GM19452 (cell line): ENCODE data around the gene MEF2B.
"Not testable (repeated sequence)": the region's sequence is repeated elsewhere in the genome, so short reads cannot be mapped to it uniquely, and the experiment has no call there.

Experiments
- ATAC-seq: cut with Tn5 transposase; IDR thresholded peaks from one replicate; pipeline ENCODE4 v1.9.1; 2021; ENCODE audit not compliant: unreplicated experiment

The MEF2B gene

DNA sequence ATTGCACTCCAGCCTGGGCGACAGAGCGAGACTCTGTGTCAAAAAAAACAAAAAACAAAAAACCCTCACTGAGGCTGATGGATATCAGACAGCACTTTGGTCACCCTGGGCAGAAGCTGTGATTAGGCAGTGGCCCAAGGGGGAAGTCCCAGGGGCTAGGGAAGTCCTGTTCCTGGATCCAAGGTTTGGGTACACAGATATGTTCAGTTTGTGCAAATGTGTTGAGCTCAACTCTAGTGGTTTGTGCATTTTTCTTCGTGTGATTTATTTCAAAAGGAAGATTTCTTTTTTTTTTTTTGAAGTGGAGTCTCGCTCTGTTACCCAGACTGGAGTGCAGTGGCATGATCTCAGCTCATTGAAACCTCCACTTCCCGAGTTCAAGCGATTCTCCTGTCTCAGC, 12.3 kb downstream of the MEF2B start:
- ATAC-seq, result no peak

GRCh38 chr19:19155495-19156219, 14.4 kb downstream of the MEF2B start:
- ATAC-seq, result peak; percentile 69

- ATAC-seq, result no peak
Measured at GRCh38 chr19:19154768-19155494, 15.1 kb downstream of the MEF2B start.

DNA sequence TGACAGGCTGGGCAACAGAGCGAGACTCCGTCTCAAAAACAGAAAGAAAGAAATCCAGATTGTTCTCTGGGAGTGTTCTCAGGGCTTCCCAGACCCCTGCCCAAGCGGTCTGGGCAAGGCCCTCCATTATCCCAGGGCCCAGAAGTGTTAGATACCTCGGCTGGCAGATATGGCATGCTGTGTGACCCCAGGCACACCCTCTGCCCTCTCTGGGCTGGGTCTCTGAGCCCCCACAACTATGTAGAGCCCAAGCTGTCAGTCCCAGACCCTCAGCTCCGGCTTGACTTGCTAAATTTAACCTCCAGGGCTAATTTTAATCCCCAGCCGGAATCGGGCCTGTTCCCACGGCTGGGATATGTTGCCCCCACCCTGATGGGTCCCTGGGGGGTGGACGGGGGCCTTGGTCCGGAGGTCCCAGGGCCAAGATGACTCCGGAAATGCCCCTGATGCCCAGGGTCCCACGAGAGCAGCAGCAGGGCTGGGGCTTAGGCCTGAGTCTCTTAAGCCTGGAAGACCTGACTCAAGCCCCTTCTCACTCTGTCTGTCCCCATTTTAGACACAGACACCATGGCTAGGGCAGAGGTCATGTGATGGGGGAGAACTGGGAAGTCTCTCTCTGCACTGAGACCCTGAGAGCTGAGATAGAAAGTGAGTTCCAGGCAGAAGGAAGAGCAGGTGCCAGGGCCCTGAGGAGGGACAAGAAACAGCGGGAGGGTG, 17.2 kb downstream of the MEF2B start:
- no peak for ATAC-seq

- ATAC-seq, result no peak
Measured at GRCh38 chr19:19151418-19151817, 18.6 kb downstream of the MEF2B start.

GRCh38 chr19:19149435-19149834, 20.6 kb downstream of the MEF2B start:
- no peak for ATAC-seq

GRCh38 chr19:19148504-19148903, 21.6 kb downstream of the MEF2B start:
- not testable (repeated sequence) for ATAC-seq

DNA sequence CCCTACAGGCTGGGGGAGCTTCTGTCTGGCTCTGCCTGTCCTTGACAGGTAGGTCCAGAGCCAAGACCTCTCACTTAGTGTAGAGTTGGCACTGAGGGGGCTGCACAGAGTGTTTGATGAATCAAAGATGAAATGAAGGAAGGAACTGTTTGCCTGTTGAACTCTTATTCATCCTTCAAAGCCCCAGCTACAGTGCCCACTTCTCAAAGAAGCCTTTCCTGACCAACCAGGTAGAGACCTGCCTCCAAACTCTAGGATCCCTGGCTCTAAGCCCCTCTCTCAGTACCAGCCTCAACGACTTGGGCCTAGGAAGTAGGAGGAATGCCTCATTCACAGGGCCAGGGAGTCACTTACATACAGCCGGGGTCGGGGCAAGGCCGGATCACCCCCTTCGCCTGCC, 22.7 kb downstream of the MEF2B start:
- no peak for ATAC-seq

- no peak for ATAC-seq
Measured at GRCh38 chr19:19146865-19147264, 23.2 kb downstream of the MEF2B start.

- ATAC-seq, result no peak
Measured at GRCh38 chr19:19145684-19146608, 24.1 kb downstream of the MEF2B start.

- no peak for ATAC-seq
Measured at GRCh38 chr19:19145281-19145680, 24.8 kb downstream of the MEF2B start.

GRCh38 chr19:19142347-19142746, 27.7 kb downstream of the MEF2B start:
- no peak for ATAC-seq

GRCh38 chr19:19140476-19140875, 29.6 kb downstream of the MEF2B start:
- ATAC-seq, result no peak

DNA sequence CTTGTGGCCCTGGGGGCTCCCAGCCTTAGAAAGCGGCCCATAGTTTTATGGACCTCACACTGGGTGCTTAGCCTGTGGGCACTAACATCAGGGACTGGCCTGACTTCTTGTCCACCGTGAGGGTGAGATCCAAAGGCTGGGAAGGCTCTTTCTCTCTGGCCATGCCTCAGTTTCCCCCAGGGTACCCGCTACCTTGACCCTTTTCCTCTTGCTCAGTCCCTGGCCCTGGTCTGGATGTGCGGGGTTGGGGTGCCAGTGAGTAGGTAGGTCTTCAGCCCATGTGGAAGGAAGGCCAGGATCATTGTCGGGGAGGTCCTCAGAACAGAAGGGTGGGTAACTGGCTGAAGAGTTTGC, 30.2 kb downstream of the MEF2B start:
- ATAC-seq, result no peak

GRCh38 chr19:19138109-19138981, 31.7 kb downstream of the MEF2B start, which contains the start of gene TMEM161A:
TSS of gene TMEM161A (minus strand) at chr19:19138478. CDS start at chr19:19138428, 50 bp downstream.
- ATAC-seq, result peak; percentile 99

DNA sequence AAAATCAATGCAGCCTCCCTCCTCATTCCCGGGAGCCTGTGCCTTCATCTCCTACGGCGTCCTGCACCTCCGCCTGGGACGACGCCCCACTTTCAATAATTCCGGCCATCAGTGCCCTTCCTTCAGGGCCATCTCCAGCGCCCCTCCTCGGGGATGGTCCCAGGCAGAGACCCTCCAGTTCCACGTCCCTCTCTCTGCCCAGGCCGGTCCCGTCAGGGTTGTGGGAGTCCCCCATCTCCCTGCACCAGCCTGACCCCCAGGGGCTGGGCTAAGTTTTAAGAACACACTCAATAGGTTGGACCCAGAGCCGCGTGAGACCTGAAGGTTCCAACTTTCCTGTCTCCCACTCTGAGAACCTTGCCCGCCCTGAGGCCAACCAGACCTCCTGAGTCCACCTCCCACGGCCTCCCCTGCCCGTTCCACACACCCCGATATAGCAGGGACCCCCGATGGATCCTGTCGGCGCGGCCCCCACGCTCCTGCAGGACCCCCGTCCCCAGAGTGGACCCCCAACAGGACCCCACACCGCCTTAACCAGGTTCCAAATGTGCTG, 32.4 kb downstream of the MEF2B start:
- ATAC-seq, result no peak

- ATAC-seq, result not testable (repeated sequence)
Measured at GRCh38 chr19:19135713-19136112, 34.4 kb downstream of the MEF2B start.

DNA sequence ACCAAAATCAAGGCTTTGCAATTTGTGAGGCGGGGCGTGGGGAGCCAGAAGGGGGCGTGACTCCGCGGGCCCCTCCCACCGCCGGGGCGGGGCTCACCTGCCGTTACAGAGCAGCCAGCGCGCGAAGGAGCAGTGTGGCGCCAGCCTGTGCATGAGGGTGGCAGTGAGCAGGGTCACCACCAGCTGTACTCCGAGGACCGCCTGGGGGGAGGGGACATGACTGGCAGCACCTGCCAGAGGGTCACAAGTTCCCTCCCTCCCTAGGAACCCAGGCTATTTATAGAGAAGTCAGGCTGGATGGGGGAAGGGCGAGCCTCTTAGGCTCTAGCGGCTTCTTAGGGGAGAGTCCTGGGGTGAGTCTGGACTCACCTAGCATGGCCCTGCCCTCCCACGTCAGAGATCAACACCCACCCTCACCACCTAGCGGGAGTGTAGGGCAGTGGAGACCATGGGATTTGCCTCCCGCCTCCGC, 35.3 kb downstream of the MEF2B start:
- ATAC-seq, result no peak

- ATAC-seq, result no peak
Measured at GRCh38 chr19:19133985-19134384, 36.1 kb downstream of the MEF2B start.
